Measurements from ENCODE around the gene ZNF792. TPM values are rescaled to one million over a fixed set of nuclear protein-coding genes. Genes with fewer than 3 reads are reported as not detected.
"Not testable (repeated sequence)": the region's sequence is repeated elsewhere in the genome, so short reads cannot be mapped to it uniquely, and the experiment has no call there.

The ZNF792 gene
- total and polyA plus RNA-seq, 4 donors: 2.0 to 17.2 (median 5.9) TPM

GRCh38 chr19:35006999-35007365 is 43.0 kb upstream of the ZNF792 start:
- H3K27me3 ChIP-seq (ENCODE audit: control insufficient read depth in 3 of 3, insufficient read depth in 3 of 3, low read length in 2 of 3): no peaks in the 10 kb centered on the region
- H3K36me3 ChIP-seq (ENCODE audit: control insufficient read depth in 4 of 4, insufficient read depth in 4 of 4, low read length in 4 of 4): peaks cover 0 to 27% (median 22%) of the 10 kb centered on the region in 4 donors
- TF ChIP-seq, protein P1, sequence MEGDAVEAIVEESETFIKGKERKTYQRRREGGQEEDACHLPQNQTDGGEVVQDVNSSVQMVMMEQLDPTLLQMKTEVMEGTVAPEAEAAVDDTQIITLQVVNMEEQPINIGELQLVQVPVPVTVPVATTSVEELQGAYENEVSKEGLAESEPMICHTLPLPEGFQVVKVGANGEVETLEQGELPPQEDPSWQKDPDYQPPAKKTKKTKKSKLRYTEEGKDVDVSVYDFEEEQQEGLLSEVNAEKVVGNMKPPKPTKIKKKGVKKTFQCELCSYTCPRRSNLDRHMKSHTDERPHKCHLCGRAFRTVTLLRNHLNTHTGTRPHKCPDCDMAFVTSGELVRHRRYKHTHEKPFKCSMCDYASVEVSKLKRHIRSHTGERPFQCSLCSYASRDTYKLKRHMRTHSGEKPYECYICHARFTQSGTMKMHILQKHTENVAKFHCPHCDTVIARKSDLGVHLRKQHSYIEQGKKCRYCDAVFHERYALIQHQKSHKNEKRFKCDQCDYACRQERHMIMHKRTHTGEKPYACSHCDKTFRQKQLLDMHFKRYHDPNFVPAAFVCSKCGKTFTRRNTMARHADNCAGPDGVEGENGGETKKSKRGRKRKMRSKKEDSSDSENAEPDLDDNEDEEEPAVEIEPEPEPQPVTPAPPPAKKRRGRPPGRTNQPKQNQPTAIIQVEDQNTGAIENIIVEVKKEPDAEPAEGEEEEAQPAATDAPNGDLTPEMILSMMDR (IDR thresholded peaks at IDR 0.05; ENCODE audit: control extremely low read depth, extremely low read depth): no peak
- H3K27ac ChIP-seq (ENCODE audit: low read depth in 1 of 2, low read length in 1 of 2): peak overlapping the region in 1 of 2 donors; percentile 52
- DNase-seq: no peak
- H3K9ac ChIP-seq (ENCODE audit: insufficient read depth in 1 of 2, low read length in 2 of 2): no peak overlapping the region
- ATAC-seq (ENCODE audit: insufficient read depth, low FRiP score): no peak
- peaks cover 5 to 37% (median 8%) of the 10 kb centered on the region in 5 donors for H3K4me1 ChIP-seq (ENCODE audit: control insufficient read depth in 5 of 5, insufficient read depth in 5 of 5, low read length in 5 of 5)
- 95 to 98% methylated on average over 5 of the region's 5 CpGs for WGBS, 2 donors
- no peak overlapping the region for H3K4me3 ChIP-seq
- no peaks in the 10 kb centered on the region for H3K9me3 ChIP-seq (ENCODE audit: control insufficient read depth in 4 of 4, insufficient read depth in 3 of 4, low read length in 3 of 4)

GRCh38 chr19:35006342-35006998 is 42.4 kb upstream of the ZNF792 start:
- H3K4me1 ChIP-seq (ENCODE audit: control insufficient read depth in 5 of 5, insufficient read depth in 5 of 5, low read length in 5 of 5): peaks cover 5 to 38% (median 8%) of the 10 kb centered on the region in 5 donors
- ATAC-seq (ENCODE audit: insufficient read depth, low FRiP score) (peak; percentile 73), DNase-seq (peak; percentile 38 to 75 (median 45))
- TF ChIP-seq, protein P1 (IDR thresholded peaks at IDR 0.05; ENCODE audit: control extremely low read depth, extremely low read depth): no peak
- H3K27ac ChIP-seq (ENCODE audit: low read depth in 1 of 2, low read length in 1 of 2): peak overlapping the region in 1 of 2 donors; percentile 63
- no peak overlapping the region for H3K4me3 ChIP-seq
- no peak overlapping the region for H3K9ac ChIP-seq (ENCODE audit: insufficient read depth in 1 of 2, low read length in 2 of 2)
- peaks cover 0 to 23% (median 20%) of the 10 kb centered on the region in 4 donors for H3K36me3 ChIP-seq (ENCODE audit: control insufficient read depth in 4 of 4, insufficient read depth in 4 of 4, low read length in 4 of 4)
- H3K27me3 ChIP-seq (ENCODE audit: control insufficient read depth in 3 of 3, insufficient read depth in 3 of 3, low read length in 2 of 3): no peaks in the 10 kb centered on the region
- 54 to 77% methylated on average over 15 of the region's 15 CpGs for whole genome bisulfite sequencing, 2 donors
- H3K9me3 ChIP-seq (ENCODE audit: control insufficient read depth in 4 of 4, insufficient read depth in 3 of 4, low read length in 3 of 4): no peaks in the 10 kb centered on the region

DNA sequence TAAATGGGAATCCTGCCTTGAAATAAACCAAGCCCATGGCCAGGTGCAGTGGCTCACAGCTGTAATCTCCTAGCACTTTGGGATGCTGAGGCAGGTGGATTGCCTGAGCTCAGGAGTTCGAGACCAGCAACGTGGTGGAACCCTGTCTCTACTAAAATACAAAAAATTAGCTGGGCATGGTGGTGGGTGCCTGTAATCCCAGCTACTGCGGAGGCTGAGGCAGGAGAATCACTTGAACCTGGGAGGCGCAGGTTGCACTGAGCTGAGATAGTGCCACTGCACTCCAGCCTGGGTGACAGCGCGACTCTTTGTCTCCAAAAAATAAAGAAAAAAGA is 41.9 kb upstream of the ZNF792 start:
- H3K9ac ChIP-seq (ENCODE audit: insufficient read depth in 1 of 2, low read length in 2 of 2); H3K4me3 ChIP-seq; ATAC-seq (ENCODE audit: insufficient read depth, low FRiP score); H3K27me3 ChIP-seq (ENCODE audit: control insufficient read depth in 3 of 3, insufficient read depth in 3 of 3, low read length in 2 of 3); H3K9me3 ChIP-seq (ENCODE audit: control insufficient read depth in 4 of 4, insufficient read depth in 3 of 4, low read length in 3 of 4); DNase-seq: not testable (repeated sequence)
- 66 to 75% methylated on average over 6 of the region's 6 CpGs for WGBS, 2 donors
- H3K4me1 ChIP-seq (ENCODE audit: control insufficient read depth in 5 of 5, insufficient read depth in 5 of 5, low read length in 5 of 5): peaks cover 5 to 38% (median 12%) of the 10 kb centered on the region in 5 donors
- H3K27ac ChIP-seq (ENCODE audit: low read depth in 1 of 2, low read length in 1 of 2): peak overlapping the region in 1 of 2 donors; percentile 63
- peaks cover 0 to 23% (median 16%) of the 10 kb centered on the region in 4 donors for H3K36me3 ChIP-seq (ENCODE audit: control insufficient read depth in 4 of 4, insufficient read depth in 4 of 4, low read length in 4 of 4)

DNA sequence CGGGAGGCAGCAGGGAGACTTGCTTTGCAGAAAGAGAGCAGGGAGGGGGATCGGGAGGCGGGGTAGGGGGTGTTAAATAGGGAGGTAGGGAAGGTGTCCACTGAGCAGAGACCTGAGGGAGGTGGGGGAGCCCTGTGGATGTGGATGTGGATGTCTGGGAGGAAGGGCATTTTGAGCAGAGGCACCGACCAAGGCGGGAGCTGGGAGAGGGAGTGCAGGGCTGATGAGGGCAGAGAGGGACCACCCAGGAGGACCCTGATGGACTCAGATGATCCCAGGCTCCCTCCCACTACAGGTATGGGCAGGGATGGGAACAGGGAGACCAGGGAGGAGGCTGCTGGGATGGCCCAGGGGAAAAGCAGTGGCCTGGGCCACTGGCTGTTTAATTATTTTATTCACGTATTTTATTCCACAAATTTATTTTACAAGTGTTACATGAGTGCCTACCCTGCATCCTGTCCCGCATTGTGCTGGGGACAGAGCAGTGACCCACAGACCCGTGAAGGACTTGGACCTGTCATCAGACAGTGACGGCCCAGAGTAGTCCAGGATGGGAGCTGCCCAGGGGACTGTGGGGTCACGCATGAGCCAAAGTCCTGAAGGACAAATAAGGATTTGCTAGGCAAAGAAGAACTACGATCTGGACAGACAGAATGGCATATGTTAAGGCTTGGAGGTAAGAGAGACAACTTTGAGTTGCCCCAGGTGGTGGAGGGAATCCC is 41.4 kb upstream of the ZNF792 start:
- ATAC-seq (ENCODE audit: insufficient read depth, low FRiP score) (no peak), DNase-seq (no peak)
- 73 to 86% methylated on average over 11 of the region's 11 CpGs for WGBS, 2 donors
- Histone ChIP-seq H3K9me3 (ENCODE audit: control insufficient read depth in 4 of 4, insufficient read depth in 3 of 4, low read length in 3 of 4) (no peaks in the 10 kb centered on the region), H3K36me3 (ENCODE audit: control insufficient read depth in 4 of 4, insufficient read depth in 4 of 4, low read length in 4 of 4) (peaks cover 0 to 20% (median 15%) of the 10 kb centered on the region in 4 donors), H3K4me1 (ENCODE audit: control insufficient read depth in 5 of 5, insufficient read depth in 5 of 5, low read length in 5 of 5) (peaks cover 5 to 38% (median 12%) of the 10 kb centered on the region in 5 donors), H3K27me3 (ENCODE audit: control insufficient read depth in 3 of 3, insufficient read depth in 3 of 3, low read length in 2 of 3) (no peaks in the 10 kb centered on the region), H3K4me3 (no peak overlapping the region), H3K27ac (ENCODE audit: low read depth in 1 of 2, low read length in 1 of 2) (peak overlapping the region in 1 of 2 donors; percentile 63), H3K9ac (ENCODE audit: insufficient read depth in 1 of 2, low read length in 2 of 2) (no peak overlapping the region)
- TF ChIP-seq, protein P1 (IDR thresholded peaks at IDR 0.05; ENCODE audit: control extremely low read depth, extremely low read depth): no peak
